Neural cell (in vitro differentiated cells): ENCODE data around the gene AHRR. TPM values are rescaled to one million over a fixed set of nuclear protein-coding genes. Genes with fewer than 3 reads are reported as not detected.

Experiments
- H2AFZ ChIP-seq: fragments of 200-600, 300-800 bp; sonication (generic), shearing (Covaris generic); 2 replicates; pipeline ENCODE4 v1.6.0; 2014; ENCODE audit warnings: low read depth, mild to moderate bottlenecking, antibody characterized with exemption, low read length, moderate library complexity
- H3F3A ChIP-seq: fragments of 200-600 bp; shearing (Covaris generic); 2 replicates; pipeline ENCODE4 v1.6.1; 2016; ENCODE audit warnings: mild to moderate bottlenecking, moderate library complexity, mixed read lengths, antibody characterized with exemption, low read length; ENCODE audit not compliant: insufficient read depth, poor library complexity, severe bottlenecking
- H3K27ac ChIP-seq: fragments of 200-600, 300-800 bp; sonication (generic), shearing (Covaris generic); 2 replicates; pipeline ENCODE4 v1.5.1; 2014; ENCODE audit warnings: mild to moderate bottlenecking, low read length, moderate library complexity
- H3K27me3 ChIP-seq: fragments of 300-800, 200-600 bp; sonication (generic), shearing (Covaris generic); 2 replicates; pipeline ENCODE4 v1.6.0; 2014; ENCODE audit warnings: mild to moderate bottlenecking, low read depth, low read length, moderate library complexity; ENCODE audit not compliant: insufficient read depth
- H3K36me3 ChIP-seq: fragments of 300-800, 200-600 bp; sonication (generic), shearing (Covaris generic); 2 replicates; pipeline ENCODE4 v1.5.1; 2014; ENCODE audit warnings: mild to moderate bottlenecking, antibody characterized with exemption, low read length, moderate library complexity; ENCODE audit not compliant: insufficient read depth
- H3K4me2 ChIP-seq: fragments of 300-800, 200-600 bp; sonication (generic), shearing (Covaris generic); 2 replicates; pipeline ENCODE4 v1.6.0; 2014; ENCODE audit warnings: mild to moderate bottlenecking, low read length
- H3K4me3 ChIP-seq: fragments of 300-800, 200-600 bp; sonication (generic), shearing (Covaris generic); 2 replicates; pipeline ENCODE4 v1.5.1; 2014; ENCODE audit warnings: mild to moderate bottlenecking, low read length, moderate library complexity
- H3K79me2 ChIP-seq: fragments of 200-600 bp; shearing (Covaris generic); replicated peaks from 2 replicates; pipeline ENCODE4 v1.6.0; 2014; ENCODE audit warnings: mild to moderate bottlenecking, low read length, moderate library complexity; ENCODE audit not compliant: insufficient read depth
- H3K9ac ChIP-seq: fragments of 300-800, 200-600 bp; sonication (generic), shearing (Covaris generic); 2 replicates; pipeline ENCODE4 v1.6.1; 2016; ENCODE audit warnings: mild to moderate bottlenecking, low read length, mixed read lengths
- H3K9me2 ChIP-seq: fragments of 200-600 bp; shearing (Covaris generic); 2 replicates; pipeline ENCODE4 v1.6.1; 2016; ENCODE audit warnings: mild to moderate bottlenecking, low read length, mixed read lengths; ENCODE audit not compliant: insufficient read depth
- H3K9me3 ChIP-seq: fragments of 200-600, 300-800 bp; sonication (generic), shearing (Covaris generic); 2 replicates; pipeline ENCODE4 v1.6.1; 2016; ENCODE audit warnings: mild to moderate bottlenecking, mixed run types, low read length, moderate library complexity, mixed read lengths
- H4K20me1 ChIP-seq: fragments of 200-600 bp; shearing (Covaris generic); 2 replicates; pipeline ENCODE4 v1.6.1; 2016; ENCODE audit warnings: mild to moderate bottlenecking, mixed run types; ENCODE audit not compliant: insufficient read depth
- EP300 ChIP-seq: fragments of 450-650 bp; conservative IDR thresholded peaks from 2 replicates; pipeline ENCODE4 v1.6.1; 2014; ENCODE audit warnings: antibody characterized with exemption, mild to moderate bottlenecking, moderate library complexity; ENCODE audit not compliant: poor library complexity, severe bottlenecking
- EZH2 ChIP-seq: fragments of 200-600, 300-800 bp; shearing (Covaris generic), sonication (generic); IDR thresholded peaks from 2 replicates; pipeline ENCODE4 v1.6.1; 2014; ENCODE audit warnings: antibody characterized with exemption, low read length, borderline replicate concordance, mild to moderate bottlenecking; ENCODE audit not compliant: insufficient read depth, poor library complexity, severe bottlenecking
- MXI1 ChIP-seq: fragments of 450-650 bp; conservative IDR thresholded peaks from 2 replicates; pipeline ENCODE4 v1.6.1; 2014; ENCODE audit warnings: antibody characterized with exemption, mild to moderate bottlenecking; ENCODE audit not compliant: poor library complexity, severe bottlenecking
- POLR2AphosphoS5 ChIP-seq: IDR thresholded peaks from 2 replicates; pipeline ENCODE4 v1.6.1; 2012
- RAD21 ChIP-seq: fragments of 450-650 bp; conservative IDR thresholded peaks from 2 replicates; pipeline ENCODE4 v1.6.1; 2014; ENCODE audit warnings: antibody characterized with exemption, mild to moderate bottlenecking, moderate library complexity
- REST ChIP-seq: IDR thresholded peaks from 2 replicates; pipeline ENCODE4 v1.6.1; 2012; ENCODE audit warnings: borderline replicate concordance
- SMC3 ChIP-seq: fragments of 450-650 bp; conservative IDR thresholded peaks from 2 replicates; pipeline ENCODE4 v1.6.1; 2014; ENCODE audit warnings: antibody characterized with exemption, mild to moderate bottlenecking, moderate library complexity; ENCODE audit not compliant: poor library complexity
- TAF1 ChIP-seq: IDR thresholded peaks from 2 replicates; pipeline ENCODE4 v1.6.1; 2012; ENCODE audit warnings: low read depth
- polyA plus RNA-seq: library from polyadenylated mRNA; depleted of rRNA; stranded (reverse); fragments of >200 nt; gene quantifications from 2 replicates; pipeline ENCODE4 v1.2.3, GENCODE V29; 2014
- TF ChIP-seq, protein P1 (sequence below): fragments of 450-650 bp; IDR thresholded peaks from 2 replicates; pipeline ENCODE4 v1.5.1; 2014; ENCODE audit warnings: antibody characterized with exemption, mild to moderate bottlenecking, moderate library complexity; ENCODE audit not compliant: poor library complexity, severe bottlenecking

Gene AHRR
- polyA plus RNA-seq, 1 donor from 2014 or later, result 0.26 TPM

DNA sequence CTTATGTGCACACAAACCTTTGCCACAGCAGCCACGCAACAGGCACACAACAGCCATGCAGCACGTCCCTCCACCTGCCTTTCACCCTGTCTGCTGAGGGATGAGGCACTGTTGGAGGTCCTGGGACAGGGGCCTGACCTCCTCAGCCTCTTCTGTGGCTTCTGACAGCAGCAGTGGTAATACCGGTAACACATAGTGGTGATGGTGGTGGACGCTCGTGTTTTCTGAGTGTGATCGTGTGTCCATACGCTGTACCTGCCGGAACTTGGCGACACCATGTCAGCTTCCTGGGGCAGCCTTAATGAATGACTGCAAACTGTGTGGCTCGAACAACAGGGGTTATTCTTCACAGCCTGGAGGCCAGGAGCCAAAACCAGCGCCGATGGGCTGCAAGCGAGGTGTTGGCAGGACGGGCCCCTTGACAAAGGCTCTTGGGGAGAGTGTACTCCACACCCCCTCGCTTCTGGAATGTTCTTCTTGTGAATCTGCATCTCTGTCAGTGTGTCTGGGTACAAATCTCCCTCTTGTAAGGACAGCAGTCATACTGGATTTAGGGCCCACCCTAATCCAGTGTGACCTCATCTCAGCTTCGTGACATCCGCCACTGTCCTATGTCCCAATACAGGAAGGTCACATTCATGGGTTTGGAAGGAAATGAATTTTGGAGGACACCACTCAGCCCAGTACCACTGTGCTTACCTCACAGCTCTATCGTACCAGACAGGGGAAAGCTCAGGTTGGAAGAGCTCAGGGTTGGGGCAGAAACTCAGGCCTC lies 66.2 kb downstream of the AHRR start:
- H2AFZ ChIP-seq, result no peak overlapping the region
- no peaks in the 10 kb centered on the region for H4K20me1 ChIP-seq
- H3K79me2 ChIP-seq, result no peaks in the 10 kb centered on the region
- H3K4me3 ChIP-seq, result no peak overlapping the region
- no peaks in the 10 kb centered on the region for H3K36me3 ChIP-seq
- no peaks in the 10 kb centered on the region for H3K9me3 ChIP-seq
- TF ChIP-seq EZH2 (no peak), EP300 (no peak), TAF1 (no peak), REST (no peak), SMC3 (no peak), MXI1 (no peak), RAD21 (no peak), POLR2AphosphoS5 (no peak)
- TF ChIP-seq, protein P1, sequence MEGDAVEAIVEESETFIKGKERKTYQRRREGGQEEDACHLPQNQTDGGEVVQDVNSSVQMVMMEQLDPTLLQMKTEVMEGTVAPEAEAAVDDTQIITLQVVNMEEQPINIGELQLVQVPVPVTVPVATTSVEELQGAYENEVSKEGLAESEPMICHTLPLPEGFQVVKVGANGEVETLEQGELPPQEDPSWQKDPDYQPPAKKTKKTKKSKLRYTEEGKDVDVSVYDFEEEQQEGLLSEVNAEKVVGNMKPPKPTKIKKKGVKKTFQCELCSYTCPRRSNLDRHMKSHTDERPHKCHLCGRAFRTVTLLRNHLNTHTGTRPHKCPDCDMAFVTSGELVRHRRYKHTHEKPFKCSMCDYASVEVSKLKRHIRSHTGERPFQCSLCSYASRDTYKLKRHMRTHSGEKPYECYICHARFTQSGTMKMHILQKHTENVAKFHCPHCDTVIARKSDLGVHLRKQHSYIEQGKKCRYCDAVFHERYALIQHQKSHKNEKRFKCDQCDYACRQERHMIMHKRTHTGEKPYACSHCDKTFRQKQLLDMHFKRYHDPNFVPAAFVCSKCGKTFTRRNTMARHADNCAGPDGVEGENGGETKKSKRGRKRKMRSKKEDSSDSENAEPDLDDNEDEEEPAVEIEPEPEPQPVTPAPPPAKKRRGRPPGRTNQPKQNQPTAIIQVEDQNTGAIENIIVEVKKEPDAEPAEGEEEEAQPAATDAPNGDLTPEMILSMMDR, result no peak
- H3K9me2 ChIP-seq, result no peaks in the 10 kb centered on the region
- no peak overlapping the region for H3K9ac ChIP-seq
- no peak overlapping the region for H3K27ac ChIP-seq
- H3F3A ChIP-seq, result no peaks in the 10 kb centered on the region
- no peak overlapping the region for H3K4me2 ChIP-seq
- H3K27me3 ChIP-seq, result no peaks in the 10 kb centered on the region

DNA sequence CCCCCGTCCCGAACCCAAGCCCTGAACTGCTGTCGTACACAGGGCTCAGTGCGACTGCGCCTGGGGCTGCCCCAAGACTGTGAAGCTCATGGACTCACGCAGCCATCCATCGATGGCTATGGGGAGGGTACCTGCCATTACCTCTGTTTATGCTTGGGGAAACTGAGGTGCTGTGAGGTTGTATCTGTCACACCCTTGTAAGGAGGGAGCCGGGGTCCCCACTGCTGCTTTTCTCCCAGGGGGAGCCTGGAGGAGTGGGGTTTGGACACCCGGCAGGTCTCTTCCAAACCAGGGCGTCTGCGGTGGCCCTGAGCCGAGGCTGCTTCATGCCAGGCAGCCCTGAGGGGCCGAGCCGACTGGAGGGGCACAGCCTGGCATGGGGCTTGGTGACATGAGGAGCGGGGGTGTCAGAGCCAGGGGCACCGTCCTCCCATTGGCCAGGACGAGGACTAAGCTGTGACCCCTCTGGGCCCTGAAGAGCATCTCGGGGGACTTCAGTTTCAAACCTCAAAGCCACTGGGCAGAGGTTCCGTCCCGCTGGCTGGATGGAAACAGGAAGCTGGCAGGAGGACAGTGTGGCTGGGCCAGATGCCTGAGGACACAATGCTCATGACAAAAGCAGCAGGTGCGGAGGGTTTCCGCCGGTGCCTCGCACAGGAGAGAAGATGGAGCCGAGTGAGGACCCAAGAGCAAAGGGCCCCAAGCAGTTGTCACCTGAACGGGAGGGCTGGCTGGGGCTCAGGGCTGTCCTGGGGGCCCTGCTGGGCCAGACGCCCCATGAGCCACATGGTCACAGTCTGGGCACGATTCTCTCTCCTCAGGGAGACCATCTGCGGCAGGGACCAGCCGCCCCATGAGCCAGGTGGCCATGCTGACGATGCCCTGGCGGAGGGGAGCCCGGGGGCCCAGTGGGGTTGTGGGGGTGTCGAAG lies 67.0 kb downstream of the AHRR start:
- no peak overlapping the region for H3K4me3 ChIP-seq
- no peak overlapping the region for H3K4me2 ChIP-seq
- H3K27me3 ChIP-seq, result no peaks in the 10 kb centered on the region
- H4K20me1 ChIP-seq, result no peaks in the 10 kb centered on the region
- H3K79me2 ChIP-seq, result no peaks in the 10 kb centered on the region
- no peaks in the 10 kb centered on the region for H3K9me2 ChIP-seq
- no peak overlapping the region for H3K9ac ChIP-seq
- no peaks in the 10 kb centered on the region for H3F3A ChIP-seq
- H2AFZ ChIP-seq, result no peak overlapping the region
- H3K9me3 ChIP-seq, result no peaks in the 10 kb centered on the region
- H3K36me3 ChIP-seq, result no peaks in the 10 kb centered on the region
- TF ChIP-seq MXI1 (no peak), EZH2 (no peak), RAD21 (no peak), SMC3 (no peak), TAF1 (no peak), EP300 (no peak), POLR2AphosphoS5 (no peak), REST (no peak)
- TF ChIP-seq, protein P1, result no peak
- no peak overlapping the region for H3K27ac ChIP-seq
